K562 (cell line): ENCODE measurements around the gene ZNF140. TPM values are rescaled to one million over a fixed set of nuclear protein-coding genes. Genes with fewer than 3 reads are reported as not detected.

ENCODE experiments used
- AFF1 ChIP-seq, 2 experiments: fragments of 450-650 bp; IDR thresholded peaks; 2 replicates each; pipeline ENCODE4 v1.6.1; 2018; ENCODE audit warnings: mild to moderate bottlenecking in 2 of 2, low read depth in 1 of 2; ENCODE audit not compliant: partially characterized antibody in 2 of 2
- BCL6 ChIP-seq: fragments of 250-450 bp; sonication (Bioruptor Pico); IDR thresholded peaks from 2 replicates; pipeline ENCODE4 v1.4.0; 2020
- BHLHE40 ChIP-seq: IDR thresholded peaks from 2 replicates; pipeline ENCODE4 v1.6.1; 2011; ENCODE audit warnings: low read length, improper control_type of control experiment
- CBX5 ChIP-seq: IDR thresholded peaks from 2 replicates; pipeline ENCODE4 v1.6.1; 2014; ENCODE audit warnings: low read depth, borderline replicate concordance
- CHD4 ChIP-seq: fragments of 200-600 bp; sonication (generic); IDR thresholded peaks from 3 replicates; pipeline ENCODE4 v1.6.1; 2012; ENCODE audit warnings: low read depth, mild to moderate bottlenecking, mixed read lengths, low read length, inconsistent platforms; ENCODE audit not compliant: insufficient read depth, insufficient replicate concordance, poor library complexity, severe bottlenecking
- HINFP ChIP-seq: fragments of 450-650 bp; conservative IDR thresholded peaks from 2 replicates; pipeline ENCODE4 v1.6.1; 2016; ENCODE audit warnings: missing genetic modification characterization, low read depth, mild to moderate bottlenecking, control low read depth, missing compliant biosample characterization
- HNRNPUL1 ChIP-seq: fragments of 200-400 bp; formaldehyde crosslinking; IDR thresholded peaks from 2 replicates; pipeline ENCODE4 v1.6.1; 2017; ENCODE audit warnings: low read length
- IRF9 ChIP-seq: fragments of 450-650 bp; IDR thresholded peaks from 2 replicates; pipeline ENCODE4 v1.6.1; 2016; ENCODE audit warnings: missing biosample characterization, missing genetic modification characterization
- KDM1A ChIP-seq, 2 experiments: fragments of 450-650 bp; IDR thresholded peaks; 2 replicates each; pipeline ENCODE4 v1.6.1; 2016; ENCODE audit warnings: mild to moderate bottlenecking in 2 of 2
- MAX ChIP-seq: sonication (generic); formaldehyde crosslinking; IDR thresholded peaks from 2 replicates; pipeline ENCODE4 v1.9.0; 2022; ENCODE audit warnings: mild to moderate bottlenecking, missing genetic modification reagents
- RBM17 ChIP-seq: fragments of 200-400 bp; formaldehyde crosslinking; IDR thresholded peaks from 2 replicates; pipeline ENCODE4 v1.6.1; 2017; ENCODE audit warnings: low read depth, mild to moderate bottlenecking, low read length, borderline replicate concordance
- SMC3 ChIP-seq: conservative IDR thresholded peaks from 2 replicates; pipeline ENCODE4 v1.6.1; 2011; ENCODE audit warnings: low read depth, low read length, improper control_type of control experiment; ENCODE audit not compliant: insufficient read depth
- TAL1 ChIP-seq: fragments of 450-650 bp; IDR thresholded peaks from 2 replicates; pipeline ENCODE4 v1.6.1; 2016; ENCODE audit warnings: mild to moderate bottlenecking
- ZBTB49 ChIP-seq: sonication (generic); formaldehyde crosslinking; IDR thresholded peaks from 2 replicates; pipeline ENCODE4 v1.8.0; 2022; ENCODE audit warnings: missing genetic modification reagents, mild to moderate bottlenecking, borderline replicate concordance
- ZNF449 ChIP-seq: fragments of 250-450 bp; sonication (Bioruptor Pico); IDR thresholded peaks from 2 replicates; pipeline ENCODE4 v1.8.0; 2022; ENCODE audit warnings: moderate library complexity, mild to moderate bottlenecking, inconsistent platforms
- polyA plus RNA-seq, 8 experiments: library from polyadenylated mRNA; depleted of rRNA in 4 of 8; stranded (reverse) in 5 of 8; unstranded in 3 of 8; fragments of >200 nt; fragmentation: Nextera tagmentation in 2 of 8; fragmentation: Illumina TruSeq in 1 of 8; extraction: Ambion mirVana in 2 of 8; extraction: Trizol in 1 of 8; gene quantifications; 2 replicates each; pipeline versions ENCODE4 v1.2.1 to v1.2.3, GENCODE V29; 2011 to 2014; ENCODE audit warnings: inconsistent platforms in 1 of 8, missing spikeins in 1 of 8
- total RNA-seq, 7 experiments: library from RNA; depleted of rRNA in 6 of 7; stranded (reverse); fragments of >200 nt in 6 of 7; fragmentation: Illumina TruSeq in 2 of 7; extraction: Trizol in 2 of 7; gene quantifications; 2 replicates each; pipeline versions ENCODE4 v1.2.1 to v1.2.3, GENCODE V29; 2011 to 2021; ENCODE audit warnings: low replicate concordance in 1 of 7

ZNF140 gene
- total and polyA plus RNA-seq, 9 of the 15 experiments (the other 6 are each of a cell fraction or from before 2014, with no cell fraction given): 1.6 to 10.9 (median 5.3) TPM

- TF ChIP-seq AFF1 (IDR thresholded peaks at IDR 0.05; ENCODE audit: low read depth in 1 of 2, partially characterized antibody in 2 of 2) (peak in 1 of 2 experiments; percentile 83), SMC3 (no peak), IRF9 (tag) (no peak), ZNF449 (CRISPR knock-in tag) (no peak), CBX5 (no peak), BCL6 (CRISPR knock-in tag) (no peak), HINFP (tag) (no peak), RBM17 (no peak), KDM1A (IDR thresholded peaks at IDR 0.05) (peak in 1 of 2 experiments; percentile 74; a peak in 2 of 4 replicates), HNRNPUL1 (no peak), CHD4 (no peak), ZBTB49 (CRISPR knock-in tag) (no peak), TAL1 (no peak), MAX (CRISPR knock-in tag) (peak; percentile 97), BHLHE40 (peak; percentile 98)
Observed at GRCh38 chr12:133037207-133038005, 43.3 kb upstream of the ZNF140 start, which contains the start of gene ZNF84 (continued).
